Ammon's horn (tissue), 1 donor: ENCODE results near the gene EEFSEC.

ENCODE experiments used
- DNase-seq: peaks from one replicate; pipeline ENCODE4 v3.0.0-alpha.2; 2016; ENCODE audit warnings: low spot score

EEFSEC gene

GRCh38 chr3:128242818-128243601 lies 89.7 kb downstream of the EEFSEC start:
- no peak for DNase-seq

- DNase-seq = no peak
These were observed 90.6 kb downstream of the EEFSEC start for GRCh38 chr3:128243602-128244504.

DNA sequence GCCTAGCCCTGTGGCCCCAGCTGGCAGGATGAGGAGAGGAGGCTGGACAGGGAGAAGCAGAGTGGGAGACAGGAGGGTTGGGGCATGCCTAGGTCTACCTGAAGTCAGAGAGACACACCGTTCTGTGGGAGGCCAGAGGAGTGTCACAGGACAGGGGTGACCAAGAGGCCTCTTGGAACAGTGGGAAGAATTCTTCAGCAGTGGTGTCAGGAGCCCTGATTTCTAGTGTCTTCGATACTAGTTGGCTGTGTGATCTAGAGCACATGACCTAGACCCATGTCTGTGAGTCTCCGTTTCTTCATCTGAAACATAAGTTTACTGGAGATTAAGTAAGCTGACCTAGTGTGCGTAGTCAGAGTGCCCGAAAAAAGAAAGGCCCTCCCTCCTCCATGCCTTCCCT lies 92.2 kb downstream of the EEFSEC start:
- no peak for DNase-seq

DNA sequence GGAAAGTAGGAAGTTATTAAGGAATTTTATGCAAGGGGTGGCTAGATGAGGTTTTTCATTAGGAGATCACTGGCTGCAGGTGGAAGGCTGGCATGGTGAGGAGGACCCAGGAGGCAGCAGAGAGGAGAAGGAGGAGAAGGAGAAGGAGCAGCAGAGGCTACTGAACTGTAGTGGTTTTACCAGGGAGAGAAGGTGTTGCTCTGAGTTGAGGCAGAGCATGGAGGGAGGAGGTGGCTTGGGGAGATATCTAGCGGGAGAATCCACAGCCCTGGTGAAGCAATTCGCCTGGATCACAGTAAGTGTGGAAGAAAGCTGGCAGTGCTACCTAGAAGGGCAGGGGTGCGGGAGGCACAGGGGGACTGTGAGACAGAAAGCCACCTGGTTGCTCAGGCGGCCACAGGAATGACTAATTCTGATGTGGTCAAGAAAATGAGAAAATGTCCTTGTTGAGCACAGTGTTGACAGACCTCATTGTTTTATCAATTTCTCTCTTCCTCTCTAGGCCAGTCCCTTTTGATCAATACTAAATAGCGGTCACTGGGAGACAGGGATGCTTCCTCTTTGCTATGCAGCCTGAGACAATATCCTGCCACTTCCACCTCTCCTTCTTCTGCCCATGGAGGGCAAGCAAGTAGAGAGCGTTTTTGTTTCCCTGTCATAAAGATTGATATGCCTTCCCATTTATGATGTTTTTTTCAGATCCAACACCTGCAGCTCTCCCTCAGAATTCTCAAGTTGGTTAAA lies 94.6 kb downstream of the EEFSEC start:
- no peak for DNase-seq

GRCh38 chr3:128252083-128252482 lies 98.8 kb downstream of the EEFSEC start:
- DNase-seq = no peak

DNA sequence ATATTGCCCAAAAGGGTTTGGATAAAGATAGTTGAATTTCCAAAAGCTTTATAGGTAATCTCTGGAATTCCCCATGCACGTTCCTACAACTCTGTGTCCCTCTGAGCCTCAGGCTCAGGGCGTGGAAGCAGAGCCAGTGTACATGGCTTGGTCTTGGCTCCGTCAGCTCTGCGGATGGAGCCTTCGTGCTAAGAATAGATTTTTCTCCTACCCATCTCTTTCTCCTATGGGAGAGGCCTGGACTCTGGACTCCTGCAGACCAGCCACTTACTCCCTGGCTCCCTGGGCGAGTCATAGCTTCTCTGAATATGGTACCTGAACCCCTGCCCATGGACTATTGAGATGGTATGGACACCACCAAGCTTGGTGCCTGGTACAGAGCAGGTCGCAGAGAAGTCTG lies 99.9 kb downstream of the EEFSEC start:
- DNase-seq = no peak

- no peak for DNase-seq
These were observed 100.8 kb downstream of the EEFSEC start for GRCh38 chr3:128254066-128254590.

DNA sequence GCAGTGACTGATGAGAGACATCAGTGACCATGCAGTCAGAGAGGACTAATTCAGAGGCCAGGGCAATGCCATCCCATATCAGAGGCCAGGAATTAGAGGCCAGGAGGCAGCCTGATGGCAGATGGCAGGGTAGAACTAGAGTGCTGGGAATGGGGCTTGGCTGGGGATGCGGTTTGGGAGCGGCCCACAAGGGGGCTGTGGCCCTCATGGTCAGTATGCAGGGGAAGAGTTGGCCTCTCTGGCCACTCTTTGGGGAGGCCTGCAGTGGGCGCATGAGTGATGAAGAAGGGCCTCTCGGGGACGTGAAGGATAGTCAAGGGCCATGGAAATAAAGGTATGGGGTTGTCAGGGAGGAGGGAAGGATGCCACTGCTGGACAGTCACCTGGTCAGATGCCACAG lies 101.7 kb downstream of the EEFSEC start:
- no peak for DNase-seq

DNA sequence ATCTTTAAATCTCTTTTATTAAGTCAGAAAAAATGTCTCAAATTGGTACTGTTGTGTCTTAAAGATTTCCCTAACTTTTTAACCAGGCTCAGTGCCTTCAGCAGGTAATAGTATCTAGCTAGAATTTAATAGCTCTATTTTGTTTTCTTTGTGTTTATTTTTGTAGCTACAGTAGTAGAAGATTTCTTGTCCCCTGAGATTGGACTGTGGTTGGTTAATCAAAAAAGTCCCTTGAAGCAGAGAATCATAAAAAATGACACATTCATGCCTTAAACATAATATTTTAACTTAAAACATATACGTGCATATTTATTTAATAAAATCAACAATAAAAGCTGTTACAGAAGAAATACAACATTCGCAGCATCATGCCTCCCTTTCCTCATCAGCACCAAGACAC lies 102.8 kb downstream of the EEFSEC start:
- DNase-seq = no peak

DNA sequence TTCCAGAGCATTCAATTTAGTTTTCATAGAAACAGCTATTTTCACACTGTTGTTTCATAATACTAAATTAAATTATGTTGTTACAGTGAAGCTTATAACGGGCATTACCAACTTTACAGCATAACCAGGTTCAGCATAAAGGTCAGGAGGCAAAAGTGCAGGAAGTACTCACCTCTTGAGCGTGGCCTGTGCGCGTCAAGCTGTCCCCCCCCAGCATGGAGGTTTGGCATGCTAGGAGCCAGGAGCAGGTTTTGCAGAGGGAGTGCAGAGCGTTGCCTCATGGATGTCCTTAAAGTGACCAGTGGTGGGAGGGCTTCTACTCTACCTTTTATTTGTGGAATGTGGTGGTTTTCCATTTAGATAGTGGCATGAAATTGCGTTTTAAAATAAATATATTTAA lies 104.4 kb downstream of the EEFSEC start:
- DNase-seq = no peak

- no peak for DNase-seq
These were observed 107.0 kb downstream of the EEFSEC start for GRCh38 chr3:128260275-128260674.

GRCh38 chr3:128262457-128262856 lies 109.2 kb downstream of the EEFSEC start:
- DNase-seq = no peak

DNA sequence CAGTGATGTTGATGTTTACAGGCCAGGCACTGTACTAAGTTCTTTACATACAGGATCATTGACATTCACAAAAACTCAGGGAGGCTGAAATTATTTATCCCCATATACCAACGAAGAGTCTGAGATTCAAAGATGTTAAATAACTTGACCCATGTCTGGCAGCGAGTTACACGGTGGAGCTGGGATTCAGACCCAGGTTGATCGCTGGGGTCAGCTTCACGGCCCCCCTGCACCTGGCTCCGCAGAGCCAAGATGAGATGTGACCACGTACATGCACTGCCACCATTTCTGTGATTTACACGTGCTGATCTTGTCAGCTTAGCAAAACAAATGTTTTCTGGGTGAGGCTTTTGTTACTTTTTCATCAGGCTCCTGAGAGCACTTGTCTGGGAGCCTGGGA lies 109.8 kb downstream of the EEFSEC start:
- no peak for DNase-seq

DNA sequence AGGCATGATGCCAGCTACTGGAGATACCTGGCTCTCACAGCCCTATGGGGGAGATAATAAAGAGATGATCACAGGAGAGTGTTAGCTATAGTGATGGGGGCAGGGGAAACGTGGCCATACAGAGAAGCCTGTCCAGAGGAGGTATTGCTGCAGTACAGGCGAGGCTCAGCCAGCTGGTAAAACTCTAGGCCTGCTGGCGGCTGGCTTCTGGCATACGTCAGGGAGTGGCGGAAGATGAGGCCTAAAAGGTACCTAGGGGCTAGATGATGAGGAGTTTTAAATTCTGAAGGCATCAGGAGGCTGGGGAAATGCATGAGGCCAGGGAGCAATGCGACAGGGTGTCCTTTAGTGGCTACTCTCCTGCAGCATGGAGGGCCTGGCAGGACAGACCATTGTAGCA lies 110.7 kb downstream of the EEFSEC start:
- DNase-seq = no peak

- no peak for DNase-seq
These were observed 113.2 kb downstream of the EEFSEC start for GRCh38 chr3:128266453-128266852.

- DNase-seq = no peak
These were observed 114.3 kb downstream of the EEFSEC start for GRCh38 chr3:128267541-128267940.

GRCh38 chr3:128269006-128269775 lies 115.9 kb downstream of the EEFSEC start:
- no peak for DNase-seq

- DNase-seq = no peak
These were observed 116.5 kb downstream of the EEFSEC start for GRCh38 chr3:128269796-128270195.

DNA sequence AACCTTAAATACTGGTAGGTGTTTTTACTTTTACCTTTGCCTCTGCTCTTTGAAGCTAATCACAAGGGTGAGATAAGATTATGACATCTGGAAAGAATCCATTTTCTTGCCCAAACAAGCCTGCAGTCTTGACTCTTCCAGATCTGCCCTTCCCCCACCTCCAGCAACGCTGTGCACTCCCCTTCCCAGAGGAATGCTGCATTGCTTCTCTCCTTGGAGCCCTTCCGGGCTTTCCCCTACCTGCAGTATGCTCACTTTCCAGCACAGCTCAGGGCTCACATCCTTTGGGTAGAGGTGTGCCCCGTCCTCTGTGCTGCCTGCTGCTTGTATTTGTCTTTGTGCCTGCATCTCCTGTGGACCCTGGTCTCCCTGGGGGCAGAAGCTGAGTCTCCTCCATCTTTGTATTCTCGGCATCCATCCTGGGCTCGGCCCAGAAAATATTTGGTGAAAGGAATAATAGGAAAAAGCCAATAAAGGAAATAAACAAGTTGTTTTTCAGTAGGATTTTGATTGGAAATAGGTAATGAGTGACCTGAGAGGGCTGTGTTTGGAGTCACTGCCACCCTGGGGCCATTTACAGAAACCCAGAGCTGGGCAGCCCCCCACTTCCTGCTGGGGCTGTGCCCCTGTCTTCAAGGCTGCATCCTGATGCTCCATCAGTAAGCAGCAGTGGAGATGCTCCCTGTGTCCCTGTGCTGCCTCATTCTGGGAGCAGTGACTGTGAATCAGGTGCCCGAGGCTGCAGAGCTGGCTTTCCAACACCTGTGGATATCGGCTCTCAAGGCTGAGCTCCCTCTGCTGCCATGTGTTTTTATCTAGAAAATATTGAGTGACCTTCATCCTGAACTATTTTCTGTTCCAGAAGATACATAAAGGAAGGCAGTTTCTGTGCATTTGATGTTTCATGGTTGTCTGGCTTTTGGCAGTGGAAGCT lies 117.5 kb downstream of the EEFSEC start:
- no peak for DNase-seq
